Thyroid gland (tissue), 4 donors: ENCODE data around the gene SLC35F6.

Experiments
- POLR2A ChIP-seq, 2 donors: fragments of 450-650 bp; IDR thresholded peaks; one replicate each; pipeline ENCODE4 v1.6.1; 2017; ENCODE audit warnings: antibody characterized with exemption in 2 of 2, mild to moderate bottlenecking in 2 of 2, moderate library complexity in 1 of 2
- TF ChIP-seq, protein P1 (sequence below), 6 experiments: fragments of 200-600 bp in 3 of 6; fragments of 450-650 bp in 3 of 6; sonication (generic) in 3 of 6; IDR thresholded peaks; one replicate each; pipeline ENCODE4 v1.5.1; 2016 to 2019; ENCODE audit warnings: antibody characterized with exemption in 6 of 6, mild to moderate bottlenecking in 2 of 6, inconsistent platforms in 1 of 6, moderate library complexity in 1 of 6

DNA sequence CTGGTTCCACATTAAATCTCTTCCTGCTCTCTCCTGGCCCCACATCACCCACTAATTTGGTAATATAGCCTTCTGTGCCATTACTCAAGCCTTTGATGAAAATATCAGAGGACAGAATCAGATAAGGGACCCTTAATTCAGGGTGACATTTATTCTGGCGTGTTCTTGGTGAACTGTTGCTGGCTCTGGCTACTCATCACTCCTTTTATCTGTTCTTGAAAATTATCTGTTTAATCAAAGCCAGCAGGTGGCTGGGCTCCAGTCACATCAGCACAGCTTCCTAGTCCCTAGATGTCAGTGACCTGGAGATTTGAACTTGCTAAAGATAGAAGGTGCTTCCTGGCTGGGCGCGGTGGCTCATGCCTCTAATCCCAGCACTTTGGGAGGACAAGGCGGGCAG is 26.9 kb upstream of the SLC35F6 start:
- no peak for TF ChIP-seq POLR2A (IDR thresholded peaks at IDR 0.05)
- TF ChIP-seq, protein P1, sequence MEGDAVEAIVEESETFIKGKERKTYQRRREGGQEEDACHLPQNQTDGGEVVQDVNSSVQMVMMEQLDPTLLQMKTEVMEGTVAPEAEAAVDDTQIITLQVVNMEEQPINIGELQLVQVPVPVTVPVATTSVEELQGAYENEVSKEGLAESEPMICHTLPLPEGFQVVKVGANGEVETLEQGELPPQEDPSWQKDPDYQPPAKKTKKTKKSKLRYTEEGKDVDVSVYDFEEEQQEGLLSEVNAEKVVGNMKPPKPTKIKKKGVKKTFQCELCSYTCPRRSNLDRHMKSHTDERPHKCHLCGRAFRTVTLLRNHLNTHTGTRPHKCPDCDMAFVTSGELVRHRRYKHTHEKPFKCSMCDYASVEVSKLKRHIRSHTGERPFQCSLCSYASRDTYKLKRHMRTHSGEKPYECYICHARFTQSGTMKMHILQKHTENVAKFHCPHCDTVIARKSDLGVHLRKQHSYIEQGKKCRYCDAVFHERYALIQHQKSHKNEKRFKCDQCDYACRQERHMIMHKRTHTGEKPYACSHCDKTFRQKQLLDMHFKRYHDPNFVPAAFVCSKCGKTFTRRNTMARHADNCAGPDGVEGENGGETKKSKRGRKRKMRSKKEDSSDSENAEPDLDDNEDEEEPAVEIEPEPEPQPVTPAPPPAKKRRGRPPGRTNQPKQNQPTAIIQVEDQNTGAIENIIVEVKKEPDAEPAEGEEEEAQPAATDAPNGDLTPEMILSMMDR (IDR thresholded peaks at IDR 0.05) = no peak
